GDM1 (cell line): Measurements from ENCODE around the gene CDKN1C.

ENCODE experiments used
- DNase-seq: peaks from one replicate; lab custom pipeline; 2025; lab: John Stamatoyannopoulos, UW

CDKN1C gene

GRCh38 chr11:2847561-2847960, 38.0 kb downstream of the CDKN1C start:
- DNase-seq, result no peak

GRCh38 chr11:2846470-2846869, 39.1 kb downstream of the CDKN1C start:
- no peak for DNase-seq

GRCh38 chr11:2846056-2846455, 39.5 kb downstream of the CDKN1C start:
- no peak for DNase-seq

GRCh38 chr11:2844996-2845395, 40.6 kb downstream of the CDKN1C start:
- DNase-seq, result no peak

- DNase-seq, result no peak
These were observed 41.3 kb downstream of the CDKN1C start for GRCh38 chr11:2844116-2844842.

- no peak for DNase-seq
These were observed 42.0 kb downstream of the CDKN1C start for GRCh38 chr11:2843551-2843950.

- no peak for DNase-seq
These were observed 42.7 kb downstream of the CDKN1C start for GRCh38 chr11:2842876-2843275.

- no peak for DNase-seq
These were observed 44.0 kb downstream of the CDKN1C start for GRCh38 chr11:2841411-2842190.

GRCh38 chr11:2839395-2839943, 46.1 kb downstream of the CDKN1C start:
- DNase-seq, result no peak

- DNase-seq, result no peak
These were observed 46.8 kb downstream of the CDKN1C start for GRCh38 chr11:2838676-2839294.

GRCh38 chr11:2838091-2838490, 47.5 kb downstream of the CDKN1C start:
- no peak for DNase-seq

- no peak for DNase-seq
These were observed 47.9 kb downstream of the CDKN1C start for GRCh38 chr11:2837651-2838050.

GRCh38 chr11:2837096-2837601, 48.4 kb downstream of the CDKN1C start:
- no peak for DNase-seq

- no peak for DNase-seq
These were observed 49.1 kb downstream of the CDKN1C start for GRCh38 chr11:2836315-2837095.

GRCh38 chr11:2835751-2836150, 49.8 kb downstream of the CDKN1C start:
- DNase-seq, result no peak

GRCh38 chr11:2835296-2835695, 50.3 kb downstream of the CDKN1C start:
- DNase-seq, result no peak

GRCh38 chr11:2834503-2835273, 50.9 kb downstream of the CDKN1C start:
- no peak for DNase-seq

GRCh38 chr11:2833716-2834502, 51.7 kb downstream of the CDKN1C start:
- DNase-seq, result no peak
